ENCODE measurements around the gene ECT2L. TPM values are rescaled to one million over a fixed set of nuclear protein-coding genes. Genes with fewer than 3 reads are reported as not detected.

The ECT2L gene
- total RNA-seq, 1 donor from 2014 or later, result not detected

GRCh38 chr6:138778331-138778730 lies 17.6 kb upstream of the ECT2L start:
- H3K27ac Mint-ChIP-seq (ENCODE audit: unreplicated experiment), result no peak overlapping the region
- no peak for DNase-seq (ENCODE audit: low spot score)
- no peaks in the 10 kb centered on the region for H3K27me3 Mint-ChIP-seq (ENCODE audit: low read depth)
- peaks cover 8% of the 10 kb centered on the region for H3K4me1 Mint-ChIP-seq (ENCODE audit: low read depth)
- TF ChIP-seq CTCF (IDR thresholded peaks at IDR 0.05), result no peak
- H3K36me3 Mint-ChIP-seq (ENCODE audit: low read depth), result peaks cover 9% of the 10 kb centered on the region
- no peaks in the 10 kb centered on the region for H3K9me3 Mint-ChIP-seq (ENCODE audit: low read depth)
- no peak overlapping the region for H3K4me3 Mint-ChIP-seq (ENCODE audit: unreplicated experiment)

GRCh38 chr6:138782243-138782642 lies 13.6 kb upstream of the ECT2L start:
- no peak for TF ChIP-seq CTCF (IDR thresholded peaks at IDR 0.05)
- DNase-seq (ENCODE audit: low spot score), result no peak
- H3K4me3 Mint-ChIP-seq (ENCODE audit: unreplicated experiment), result no peak overlapping the region
- H3K9me3 Mint-ChIP-seq (ENCODE audit: low read depth), result no peaks in the 10 kb centered on the region
- H3K27me3 Mint-ChIP-seq (ENCODE audit: low read depth), result no peaks in the 10 kb centered on the region
- no peak overlapping the region for H3K27ac Mint-ChIP-seq (ENCODE audit: unreplicated experiment)
- no peaks in the 10 kb centered on the region for H3K4me1 Mint-ChIP-seq (ENCODE audit: low read depth)
- peaks cover 9% of the 10 kb centered on the region for H3K36me3 Mint-ChIP-seq (ENCODE audit: low read depth)

GRCh38 chr6:138785079-138785478 lies 10.8 kb upstream of the ECT2L start:
- no peak for DNase-seq (ENCODE audit: low spot score)
- H3K4me1 Mint-ChIP-seq (ENCODE audit: low read depth), result no peaks in the 10 kb centered on the region
- H3K27me3 Mint-ChIP-seq (ENCODE audit: low read depth), result no peaks in the 10 kb centered on the region
- no peak overlapping the region for H3K4me3 Mint-ChIP-seq (ENCODE audit: unreplicated experiment)
- H3K36me3 Mint-ChIP-seq (ENCODE audit: low read depth), result peaks cover 8% of the 10 kb centered on the region
- H3K9me3 Mint-ChIP-seq (ENCODE audit: low read depth), result no peaks in the 10 kb centered on the region
- no peak overlapping the region for H3K27ac Mint-ChIP-seq (ENCODE audit: unreplicated experiment)
- no peak for TF ChIP-seq CTCF (IDR thresholded peaks at IDR 0.05)

- DNase-seq (ENCODE audit: low spot score), result no peak
- H3K9me3 Mint-ChIP-seq (ENCODE audit: low read depth), result no peaks in the 10 kb centered on the region
- no peak for TF ChIP-seq CTCF (IDR thresholded peaks at IDR 0.05)
- no peak overlapping the region for H3K27ac Mint-ChIP-seq (ENCODE audit: unreplicated experiment)
- H3K4me3 Mint-ChIP-seq (ENCODE audit: unreplicated experiment), result no peak overlapping the region
- H3K4me1 Mint-ChIP-seq (ENCODE audit: low read depth), result no peaks in the 10 kb centered on the region
- H3K27me3 Mint-ChIP-seq (ENCODE audit: low read depth), result no peaks in the 10 kb centered on the region
- H3K36me3 Mint-ChIP-seq (ENCODE audit: low read depth), result peaks cover 10% of the 10 kb centered on the region
Measured at GRCh38 chr6:138785980-138786379, 9.9 kb upstream of the ECT2L start.

- no peaks in the 10 kb centered on the region for H3K9me3 Mint-ChIP-seq (ENCODE audit: low read depth)
- no peak overlapping the region for H3K27ac Mint-ChIP-seq (ENCODE audit: unreplicated experiment)
- no peaks in the 10 kb centered on the region for H3K4me1 Mint-ChIP-seq (ENCODE audit: low read depth)
- H3K36me3 Mint-ChIP-seq (ENCODE audit: low read depth), result peaks cover 9% of the 10 kb centered on the region
- H3K4me3 Mint-ChIP-seq (ENCODE audit: unreplicated experiment), result no peak overlapping the region
- no peaks in the 10 kb centered on the region for H3K27me3 Mint-ChIP-seq (ENCODE audit: low read depth)
- TF ChIP-seq CTCF (IDR thresholded peaks at IDR 0.05), result no peak
- no peak for DNase-seq (ENCODE audit: low spot score)
Measured at GRCh38 chr6:138787138-138787537, 8.7 kb upstream of the ECT2L start.
